Cerebellar nuclear complex (tissue), 1 donor: Measurements from ENCODE around the gene C1orf105.

Experiments
- DNase-seq, 2 experiments: peaks; one replicate each; lab custom pipeline; 2025; lab: John Stamatoyannopoulos, UW

Gene C1orf105

DNA sequence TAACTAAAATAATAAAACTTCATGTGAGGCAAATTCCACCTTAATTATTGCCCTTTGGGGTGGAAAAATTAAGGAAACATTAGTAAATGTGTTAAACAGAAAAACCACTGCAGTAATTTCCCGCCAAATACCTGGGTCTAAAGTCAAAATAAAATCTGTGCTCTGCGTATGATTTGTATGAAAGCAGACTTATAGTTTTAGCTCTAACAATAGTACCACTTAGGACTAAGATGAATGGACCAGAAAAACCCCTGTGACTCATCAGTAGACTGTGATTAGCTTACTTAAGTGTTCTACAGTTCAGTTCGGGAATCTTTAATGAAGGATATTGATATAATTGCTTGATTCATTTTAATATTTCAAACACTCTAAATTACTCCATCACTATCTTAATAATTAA, 23.3 kb upstream of the C1orf105 start:
- DNase-seq: no peak

DNA sequence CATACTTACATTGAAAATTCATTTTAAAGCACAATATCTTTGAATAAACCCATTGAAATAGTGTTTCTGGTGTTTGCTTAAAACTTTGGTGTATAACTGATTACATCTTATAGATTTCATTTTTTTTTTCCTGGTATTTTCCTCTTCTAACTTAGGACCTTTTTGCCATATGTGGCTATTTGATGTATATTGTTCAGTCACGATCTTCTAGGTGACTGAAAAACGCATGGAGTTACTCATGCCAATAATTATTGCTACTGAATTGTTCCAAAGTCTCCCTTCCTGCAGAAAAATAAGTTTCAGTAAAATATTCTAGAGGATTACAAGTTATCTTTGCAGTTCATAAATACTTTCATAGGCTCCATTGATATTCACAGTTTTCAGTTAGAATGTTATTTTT, 22.9 kb upstream of the C1orf105 start:
- no peak for DNase-seq

DNA sequence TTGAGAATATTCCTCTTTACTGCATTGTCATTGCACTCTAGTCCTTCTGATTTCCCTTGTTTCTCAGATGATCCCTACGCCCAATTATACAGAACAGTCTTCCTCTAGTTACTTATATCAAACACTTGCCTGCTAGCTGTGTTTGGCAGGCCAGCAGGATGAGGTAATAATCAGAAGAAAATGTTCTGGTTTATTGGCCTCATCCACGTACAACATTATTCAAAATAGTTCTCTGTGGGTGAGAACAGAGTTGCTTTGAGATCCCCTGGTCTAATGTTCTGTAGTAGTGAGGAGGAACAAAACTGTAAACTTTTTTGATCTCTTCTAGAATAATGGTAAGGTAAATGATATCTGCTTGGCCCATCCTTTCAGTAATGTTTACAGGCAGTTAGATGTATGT, 22.3 kb upstream of the C1orf105 start:
- no peak for DNase-seq

DNA sequence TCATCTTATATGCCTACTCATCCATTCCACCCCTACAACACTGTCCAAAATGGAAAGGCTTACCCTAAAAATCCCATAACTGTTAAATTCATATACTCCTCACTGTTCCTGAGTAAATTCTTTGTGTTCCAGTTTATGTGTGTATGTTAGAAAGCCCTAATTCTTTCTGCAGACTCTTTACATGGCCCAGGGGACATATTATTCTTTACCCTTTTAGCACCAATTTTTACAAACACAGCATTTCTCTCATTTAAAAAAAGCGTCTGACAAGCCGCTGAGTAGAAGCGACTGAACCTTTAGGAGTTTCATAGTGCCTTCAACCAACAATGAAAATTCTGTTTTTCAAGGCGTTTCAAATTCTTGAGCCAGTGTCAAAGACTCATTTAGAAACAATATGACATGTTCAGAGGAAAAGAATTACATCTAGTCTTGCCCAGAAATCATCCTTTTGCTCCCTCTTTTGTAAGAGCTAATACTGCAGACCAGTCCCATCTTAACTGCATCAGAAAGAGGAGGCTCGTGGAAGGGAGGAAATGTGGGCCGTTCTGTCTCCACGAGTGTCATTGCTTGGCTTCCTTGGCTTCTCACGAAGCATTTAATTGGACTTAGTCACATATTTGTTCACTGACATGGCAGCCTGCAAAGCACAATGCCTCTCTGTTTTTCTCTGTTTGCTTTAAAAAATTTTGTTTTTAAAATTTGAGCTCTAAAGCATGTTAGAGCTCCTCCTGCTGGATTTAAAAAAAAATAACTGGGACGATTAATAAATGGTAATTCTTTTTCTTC, 21.3 kb upstream of the C1orf105 start:
- no peak for DNase-seq

DNA sequence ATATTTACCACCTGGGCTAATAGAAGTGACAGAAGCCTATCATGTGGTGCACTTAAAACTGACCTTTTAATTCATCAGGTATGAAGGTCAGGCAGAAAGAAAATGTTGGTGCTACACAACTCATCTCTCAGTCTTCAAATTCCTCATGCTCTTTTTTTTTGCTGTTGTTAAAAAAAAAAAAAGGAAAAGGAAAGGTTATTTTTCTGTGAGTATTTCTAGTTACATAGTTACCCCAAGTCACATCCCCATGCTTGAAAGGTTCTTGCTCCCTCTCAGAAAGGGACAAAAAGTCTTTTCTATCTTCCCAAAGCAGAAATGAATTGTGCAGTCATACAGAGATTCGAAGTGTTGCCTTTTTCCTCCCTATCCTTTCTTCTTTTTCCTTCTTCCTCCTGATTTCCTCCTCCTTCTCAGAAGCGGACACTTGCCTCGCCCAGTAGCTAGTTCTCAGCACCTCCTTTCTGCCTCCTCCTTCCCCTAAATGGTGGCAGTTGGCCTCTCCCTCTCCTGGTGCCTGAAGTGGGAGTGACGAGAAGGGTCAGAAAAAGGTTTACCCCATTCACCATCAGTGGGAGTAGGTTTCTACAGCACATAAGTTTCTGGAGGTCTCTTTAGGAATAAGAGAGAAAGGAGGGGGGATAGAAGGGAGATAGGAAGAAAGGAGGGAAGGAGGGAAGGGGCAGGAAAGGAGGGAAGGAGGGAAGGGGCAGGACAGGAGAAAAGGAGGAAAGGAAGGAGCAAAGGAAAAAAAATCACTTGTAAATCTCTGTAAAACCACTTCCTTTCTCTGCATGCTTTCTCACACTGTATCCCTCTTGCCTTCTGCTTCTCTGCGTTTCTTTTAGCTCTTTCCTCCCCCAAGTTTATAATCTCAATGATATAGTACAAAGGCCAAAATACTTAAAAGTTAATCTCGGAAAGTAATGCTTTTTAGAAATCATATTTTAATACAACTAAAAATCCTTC, 20.4 kb upstream of the C1orf105 start:
- no peak for DNase-seq

DNA sequence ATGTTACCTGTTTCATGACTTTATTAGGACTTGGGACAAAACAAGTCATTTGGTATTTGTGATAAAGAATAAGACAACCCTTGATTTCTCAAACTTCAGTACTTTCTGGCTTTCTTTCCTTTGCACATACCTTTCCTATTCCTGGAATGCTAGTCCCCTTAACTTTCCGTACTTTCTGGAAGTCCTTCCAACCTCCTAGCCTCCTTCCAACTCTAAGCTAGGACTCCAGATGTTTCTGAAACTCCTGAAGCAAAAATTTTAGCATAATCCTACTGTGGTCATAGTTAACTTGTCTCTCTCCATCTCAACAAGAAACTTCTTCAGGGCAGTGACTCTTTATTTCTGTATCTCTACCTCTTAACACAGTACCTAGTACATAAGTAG, 19.8 kb upstream of the C1orf105 start:
- no peak for DNase-seq

DNA sequence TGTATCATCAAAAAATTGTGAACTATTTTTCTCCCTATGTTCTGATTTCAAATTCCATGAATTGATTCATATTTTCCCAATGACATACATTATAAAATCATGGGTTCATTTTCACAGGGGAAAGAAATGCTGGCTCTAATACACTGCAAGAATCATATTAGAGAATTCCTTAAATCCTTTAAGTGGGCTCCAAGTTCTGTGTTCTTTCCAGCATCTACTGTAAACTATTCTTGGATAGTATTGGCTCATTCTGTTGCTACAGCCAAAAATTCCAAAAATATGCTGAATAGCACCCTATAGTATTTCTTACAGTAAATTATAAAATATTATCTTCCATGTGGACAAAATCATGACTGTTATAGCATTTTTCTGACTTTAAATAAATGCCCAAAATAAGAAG, 19.0 kb upstream of the C1orf105 start:
- no peak for DNase-seq

DNA sequence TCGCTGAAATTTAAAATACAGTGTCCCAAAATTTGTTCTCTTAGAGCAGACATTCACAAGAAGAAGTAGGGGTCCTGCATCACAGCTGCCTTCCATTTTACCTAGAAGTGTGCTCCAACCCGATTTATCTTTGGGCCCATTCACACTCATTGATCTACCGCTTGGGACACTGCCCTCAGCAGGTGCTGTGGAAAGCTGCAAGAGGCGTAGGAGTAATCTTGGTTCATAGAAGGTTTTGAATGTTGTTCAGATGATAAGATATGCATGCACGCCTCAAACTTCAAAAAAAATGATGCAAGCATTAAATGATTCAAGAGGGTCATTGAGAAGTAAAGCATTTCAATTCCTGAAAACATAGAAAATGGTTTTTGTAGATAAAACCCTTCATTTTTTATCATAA, 18.6 kb upstream of the C1orf105 start:
- DNase-seq: no peak

DNA sequence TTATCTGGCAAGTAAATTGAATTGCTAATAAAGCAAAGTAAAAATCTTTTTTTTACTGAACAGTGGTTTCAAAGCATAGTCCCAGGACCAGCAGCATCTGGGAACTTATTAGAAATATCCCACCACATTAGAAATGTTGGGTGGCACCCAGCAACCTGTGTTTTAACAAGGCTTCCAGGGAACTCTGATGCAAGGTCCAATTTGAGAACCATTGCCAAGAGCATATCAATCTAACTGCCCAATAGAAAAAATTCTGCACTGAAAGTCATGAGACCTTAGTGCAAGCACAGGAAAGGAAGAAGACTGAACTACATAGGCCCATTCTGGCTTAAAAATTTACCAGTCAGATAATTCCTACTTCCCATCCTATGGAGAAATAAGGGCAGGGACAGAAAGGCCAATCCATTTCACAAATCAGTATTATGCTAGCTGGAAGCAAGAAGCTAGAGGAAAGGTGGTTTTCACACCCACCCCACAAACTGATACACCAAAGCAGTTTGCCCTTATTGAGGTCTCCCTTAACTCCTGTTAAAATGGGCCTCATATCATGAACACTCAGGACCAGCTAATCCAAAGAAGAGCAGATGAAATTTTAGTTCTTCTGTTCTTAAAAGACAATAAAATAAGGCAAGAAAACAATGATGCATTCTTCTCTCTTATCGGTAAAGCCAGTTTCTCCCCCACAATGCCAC, 17.5 kb upstream of the C1orf105 start:
- DNase-seq: no peak

DNA sequence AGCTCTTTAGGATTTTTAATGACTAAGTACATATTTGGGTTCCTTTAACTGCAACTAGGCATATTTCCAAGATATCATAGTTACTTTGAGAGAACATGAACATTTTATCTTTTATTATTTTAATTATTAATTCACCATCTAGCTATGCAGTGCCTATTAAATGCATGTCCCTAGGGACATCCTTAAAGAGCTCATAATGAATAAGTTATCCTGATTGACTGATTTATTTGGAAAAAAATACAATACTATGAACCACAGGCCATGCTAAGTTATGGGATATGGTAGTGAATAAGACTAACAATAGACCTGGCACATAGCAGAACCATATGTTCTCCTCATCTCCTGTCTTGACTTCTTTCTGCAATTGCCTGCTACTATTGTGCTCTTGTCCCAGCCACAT, 16.4 kb upstream of the C1orf105 start:
- no peak for DNase-seq

DNA sequence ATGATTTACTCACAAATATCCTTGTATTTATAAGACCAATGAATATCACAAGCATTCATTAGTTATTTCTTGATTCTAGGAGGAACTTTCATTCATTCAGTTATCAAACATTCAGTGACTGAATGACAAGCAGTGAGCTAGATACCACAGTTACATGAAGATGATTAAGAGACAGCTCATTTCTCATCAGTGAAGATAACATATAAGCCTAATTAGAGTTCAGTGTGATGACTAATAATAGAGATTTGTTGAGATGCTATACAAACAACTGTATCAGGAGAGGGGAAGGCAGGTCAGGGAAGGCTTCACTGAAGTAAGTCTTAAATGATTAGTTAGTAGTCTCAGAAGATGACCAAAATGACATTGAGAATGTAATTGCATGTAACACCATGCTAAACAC, 14.6 kb upstream of the C1orf105 start:
- DNase-seq: no peak

DNA sequence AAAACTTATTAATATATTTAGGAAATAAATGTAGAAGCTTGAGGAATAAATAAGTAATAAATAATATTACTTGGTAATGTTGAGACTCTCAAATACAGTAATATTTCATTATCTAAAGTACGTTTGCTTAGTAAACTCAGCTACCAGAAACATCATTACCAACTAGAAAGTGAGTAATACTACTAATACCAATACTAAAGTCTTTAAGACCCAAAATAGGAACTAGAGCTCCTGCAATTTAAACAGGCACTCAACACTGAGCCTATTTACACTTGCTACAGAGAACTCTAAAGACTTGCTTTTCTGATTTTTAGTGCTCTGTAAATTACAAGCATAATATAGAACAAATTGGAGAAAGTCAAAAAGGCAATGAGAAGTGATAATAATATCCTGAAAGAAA, 13.5 kb upstream of the C1orf105 start:
- DNase-seq: no peak

DNA sequence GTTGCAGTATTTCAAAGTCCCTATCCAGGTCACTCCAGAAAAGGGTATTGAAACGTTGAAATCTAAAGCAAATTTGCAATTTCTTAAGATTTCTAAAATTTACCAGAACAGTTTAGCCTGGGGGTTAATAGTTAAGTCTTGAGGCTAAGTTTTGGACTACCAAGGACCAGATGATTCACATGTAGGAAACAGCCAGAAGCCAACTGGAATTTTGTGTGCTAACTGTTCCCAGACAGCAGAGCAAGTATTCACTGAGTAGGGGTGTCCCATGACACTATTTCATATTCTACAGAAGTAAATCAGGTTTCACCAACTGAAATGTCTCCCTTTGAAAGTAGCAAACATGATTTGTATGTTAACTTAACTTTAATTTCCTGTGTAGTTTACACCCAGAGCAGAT, 11.5 kb upstream of the C1orf105 start:
- no peak for DNase-seq

DNA sequence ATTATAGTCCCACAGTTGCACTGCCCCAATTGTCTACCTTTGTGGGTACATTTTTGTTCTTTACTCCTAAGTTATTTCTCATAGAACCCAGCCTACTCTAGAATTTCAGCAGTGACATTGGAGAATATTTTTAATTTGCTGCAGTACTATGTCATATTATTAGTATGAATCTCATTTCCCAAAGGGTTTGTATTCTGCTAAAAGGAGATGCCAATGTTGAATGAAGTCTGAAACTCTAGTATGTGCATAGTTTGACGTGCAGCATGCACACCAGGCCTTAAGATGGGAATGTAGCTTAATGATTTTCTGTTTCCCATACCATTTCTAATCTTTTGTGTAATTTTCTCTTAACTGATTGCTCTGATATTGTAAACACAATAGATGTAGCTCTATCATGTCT, 10.5 kb upstream of the C1orf105 start:
- DNase-seq: no peak

DNA sequence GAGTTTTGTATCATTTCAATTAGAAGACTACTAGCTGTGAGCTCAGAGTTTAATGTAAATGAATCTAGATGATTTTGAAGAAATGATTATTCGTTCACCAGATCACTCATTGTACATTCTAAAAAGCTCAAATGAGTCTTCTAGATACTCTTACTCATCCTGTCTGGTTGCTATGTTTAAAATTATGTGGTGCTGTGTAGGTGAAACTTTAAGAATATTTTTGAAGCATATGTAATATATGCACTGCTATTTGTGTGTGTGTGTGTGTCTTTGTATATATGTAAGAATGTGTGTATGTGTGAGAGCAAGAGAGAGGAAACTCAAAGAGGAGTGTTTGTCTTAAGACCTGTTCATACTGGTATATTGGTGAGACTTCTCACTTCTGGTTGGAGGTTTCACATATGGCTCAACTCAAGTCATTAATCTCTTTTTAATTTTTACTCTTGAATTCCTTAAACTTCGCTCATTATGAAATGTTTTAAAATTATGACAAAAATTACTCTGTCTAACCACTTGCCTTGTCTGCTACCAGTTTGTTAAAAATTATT, 8.6 kb upstream of the C1orf105 start:
- no peak for DNase-seq

DNA sequence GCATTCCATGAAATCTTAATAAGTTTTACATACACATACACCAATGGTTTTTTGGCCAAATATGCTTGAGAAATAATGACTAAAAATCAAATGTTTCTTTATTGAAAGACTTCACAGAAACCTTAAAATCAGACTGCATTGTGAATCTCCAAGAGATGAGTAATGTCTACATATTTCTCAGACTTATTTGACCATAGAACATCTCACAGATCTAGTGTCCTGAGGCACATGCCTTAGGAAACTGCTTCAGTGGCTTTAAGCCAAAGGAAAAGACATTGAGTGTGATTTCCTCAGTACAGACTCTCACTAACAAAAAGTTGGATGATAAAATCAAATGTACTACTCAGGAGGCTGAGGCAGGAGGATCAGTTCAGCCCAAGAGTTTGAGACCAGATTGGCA, 6.2 kb upstream of the C1orf105 start:
- DNase-seq: no peak

DNA sequence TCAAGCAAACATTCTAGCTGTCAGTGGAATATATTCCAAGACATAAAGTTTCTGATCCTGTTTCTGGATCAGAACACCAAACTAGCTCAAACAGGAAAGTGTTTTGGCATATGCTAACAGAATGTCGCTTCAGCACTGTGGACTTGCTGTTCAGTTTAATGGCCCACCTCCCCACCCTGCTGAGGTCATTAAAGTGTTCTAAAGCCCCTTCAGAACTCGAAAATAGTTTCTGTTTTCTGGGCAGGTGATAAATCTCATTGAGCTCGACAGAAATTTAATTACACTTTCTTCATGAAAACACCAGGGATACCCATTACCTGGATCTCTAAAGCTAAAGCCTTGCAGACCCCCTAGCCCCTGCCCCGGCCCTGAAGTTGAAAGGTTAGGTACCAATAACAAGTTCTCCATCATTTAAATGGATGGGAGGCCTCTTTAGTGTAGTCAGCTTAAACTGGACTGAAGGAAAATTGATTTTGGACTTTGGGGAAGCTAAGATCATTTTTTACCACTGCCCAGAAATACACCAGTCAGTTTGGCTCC, 3.9 kb upstream of the C1orf105 start:
- no peak for DNase-seq

DNA sequence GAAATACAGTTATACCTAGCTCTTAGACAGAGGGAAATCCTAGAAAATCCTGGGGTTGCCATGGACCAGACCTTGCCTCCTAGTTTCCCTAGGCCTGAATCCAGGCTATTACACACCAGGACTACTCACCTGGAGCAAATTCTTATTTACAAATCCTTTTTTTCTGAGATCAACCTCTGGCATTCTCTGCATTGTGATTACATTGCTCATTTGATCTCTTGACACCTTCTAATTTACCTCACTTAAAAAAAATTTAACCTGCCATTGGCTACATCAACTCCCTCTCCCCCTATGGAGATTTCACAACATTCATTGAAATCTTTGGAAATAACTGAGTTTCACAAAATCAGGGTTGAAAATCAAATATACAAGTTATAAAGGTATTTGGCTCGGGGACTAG, 2.9 kb upstream of the C1orf105 start:
- DNase-seq: no peak

DNA sequence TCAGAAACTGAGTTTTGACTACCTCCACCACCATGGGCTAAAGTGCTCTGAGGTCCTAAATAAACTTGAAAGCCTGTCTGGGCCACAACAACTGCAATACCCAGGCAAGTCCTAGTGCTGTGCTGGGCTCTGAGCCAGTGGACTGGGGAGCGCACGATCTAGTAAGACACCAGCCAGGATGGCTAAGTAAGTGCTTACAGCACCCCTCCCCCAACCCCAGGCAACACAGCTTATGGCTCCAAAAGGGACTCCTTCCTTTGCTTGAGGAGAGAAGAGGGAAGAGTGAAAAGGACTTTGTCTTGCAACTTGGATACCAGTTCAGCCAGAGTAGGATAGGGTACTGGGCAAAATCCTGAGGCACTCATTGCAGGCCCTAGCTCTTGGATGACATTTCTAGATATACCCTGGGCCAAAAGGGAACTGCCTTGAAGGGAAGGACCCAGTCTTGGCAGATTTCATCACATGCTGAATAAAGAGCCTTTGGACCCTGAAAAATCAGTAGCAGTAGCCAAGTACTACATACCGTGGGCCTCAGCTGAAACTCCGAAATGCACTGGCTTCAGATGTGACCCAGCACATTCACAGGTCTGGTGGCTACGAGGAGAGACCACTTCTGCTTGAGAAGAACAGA, 1.6 kb downstream of the C1orf105 start:
- DNase-seq: no peak

DNA sequence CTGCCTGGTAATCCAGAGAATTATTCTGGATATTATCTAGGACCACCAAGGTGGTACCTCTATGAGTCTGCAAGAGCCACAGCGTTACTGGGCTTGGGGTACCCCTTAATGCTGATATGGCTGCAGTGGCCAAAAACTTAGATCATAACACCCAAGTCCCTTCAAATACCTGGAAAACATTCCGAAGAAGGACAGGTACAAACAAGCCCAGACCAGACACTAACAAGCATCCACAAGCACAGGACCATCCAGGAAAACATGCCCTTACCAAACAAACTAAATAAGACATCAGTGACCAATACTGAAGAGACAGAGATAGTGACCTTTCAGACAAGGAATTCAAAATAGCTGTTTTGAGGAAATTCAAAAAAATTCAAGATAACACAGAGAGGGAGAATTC, 2.9 kb downstream of the C1orf105 start:
- no peak for DNase-seq

DNA sequence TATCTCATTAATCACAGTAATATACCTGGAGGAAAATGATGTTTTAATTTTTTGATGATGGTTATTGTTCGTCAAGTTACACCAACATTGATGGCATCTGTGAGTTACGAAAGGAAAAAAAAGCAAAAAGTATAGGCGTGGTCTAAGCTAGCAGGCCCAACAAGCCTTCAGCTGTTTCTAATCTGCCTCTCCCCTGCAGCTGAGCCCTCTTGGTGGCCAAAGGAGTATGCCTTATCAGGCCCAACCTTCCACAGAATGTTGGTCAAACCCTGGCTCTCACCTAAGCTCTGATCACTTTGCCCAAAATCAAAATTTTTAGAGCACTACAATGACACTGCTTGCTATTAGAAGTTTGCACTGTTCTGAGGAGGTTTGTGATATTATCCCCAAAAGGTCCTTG, 4.9 kb downstream of the C1orf105 start:
- DNase-seq: no peak

DNA sequence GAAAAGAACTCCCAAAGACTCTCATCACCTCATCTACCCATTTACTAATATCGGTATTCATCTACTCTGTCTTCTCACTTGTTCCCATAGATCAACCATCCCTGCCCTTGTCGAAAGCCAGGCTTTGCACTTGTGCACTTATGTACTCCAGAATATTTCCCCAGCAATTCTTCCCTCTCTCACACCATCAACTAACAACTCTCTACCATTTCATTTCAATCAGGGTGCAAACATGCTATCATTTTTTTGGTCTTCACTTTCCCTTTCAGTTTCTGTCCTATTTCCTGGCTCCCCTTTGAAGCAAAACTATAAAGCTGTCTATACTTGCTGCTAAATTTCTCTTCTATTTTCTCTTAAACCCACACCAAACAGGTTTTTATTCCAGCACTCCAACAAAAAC, 6.7 kb downstream of the C1orf105 start:
- DNase-seq: no peak
